Colonic mucosa (tissue), 4 donors: ENCODE data around the gene OCEL1. TPM values are rescaled to one million over a fixed set of nuclear protein-coding genes. Genes with fewer than 3 reads are reported as not detected.
A peak's percentile ranks its signal among the peaks of the same experiment; 100 is the strongest.

Experiments used
- DNase-seq: peaks from one replicate; pipeline ENCODE4 v3.0.0-alpha.2; 2020
- H3K27ac ChIP-seq: fragments of 200-600 bp; one replicate; pipeline ENCODE4 v1.8.0; 2021
- H3K27me3 ChIP-seq: fragments of 200-600 bp; one replicate; pipeline ENCODE4 v1.8.0; 2021
- H3K36me3 ChIP-seq: fragments of 200-600 bp; one replicate; pipeline ENCODE4 v1.8.0; 2021
- H3K4me1 ChIP-seq: fragments of 200-600 bp; one replicate; pipeline ENCODE4 v1.8.0; 2021; ENCODE audit warnings: mild to moderate bottlenecking
- H3K4me3 ChIP-seq: fragments of 200-600 bp; one replicate; pipeline ENCODE4 v1.8.0; 2021
- H3K9ac ChIP-seq, 2 donors: one replicate each; pipeline ENCODE4 v1.7.0; 2013; ENCODE audit warnings: control low read depth in 2 of 2, low read depth in 2 of 2, low read length in 2 of 2
- H3K9me3 ChIP-seq: fragments of 200-600 bp; one replicate; pipeline ENCODE4 v1.8.0; 2021
- CTCF ChIP-seq: fragments of 200-600 bp; IDR thresholded peaks from one replicate; pipeline ENCODE4 v1.8.0; 2022; ENCODE audit warnings: antibody characterized with exemption, mild to moderate bottlenecking
- intact Hi-C: fragments of 100-400 bp; cut with DNase I; formaldehyde crosslinking; loops from one replicate; pipeline ENCODE4 v1.14.1; 2022
- total RNA-seq, 2 donors: library from RNA; stranded (reverse); fragmentation: NEBNext Ultra II Directional in 1 of 2; extraction: Animal tissue kit (Norgen Biotek cat#: 25700) in 1 of 2; gene quantifications; one replicate each; pipeline ENCODE4 v1.2.1, GENCODE V29; 2021
- donor health status: healthy.
- donor health status: DM: no; HTN: no; CAD: no.
- donor health status: DM: no; HTN: no; CAD: no.

OCEL1 gene
- total RNA-seq, 2 donors from 2014 or later = 35.7 to 46.9 TPM

- DNase-seq = no peak
- peak overlapping the region; percentile 70 for H3K27ac ChIP-seq
- peaks cover 6% of the 10 kb centered on the region for H3K36me3 ChIP-seq
- H3K4me3 ChIP-seq = no peak overlapping the region
- peaks cover 33% of the 10 kb centered on the region for H3K4me1 ChIP-seq
- no peak for TF ChIP-seq CTCF
- no peaks in the 10 kb centered on the region for H3K9me3 ChIP-seq
- H3K27me3 ChIP-seq = no peaks in the 10 kb centered on the region
- intact Hi-C loops = no loop called here
- H3K9ac ChIP-seq = peak overlapping the region in 1 of 2 donors; percentile 63
Observed at GRCh38 chr19:17236811-17237543, 11.0 kb downstream of the OCEL1 start.

- DNase-seq = no peak
- Histone ChIP-seq H3K27ac (no peak overlapping the region), H3K4me3 (no peak overlapping the region), H3K4me1 (peaks cover 41% of the 10 kb centered on the region), H3K9ac (no peak overlapping the region), H3K36me3 (no peaks in the 10 kb centered on the region), H3K27me3 (no peaks in the 10 kb centered on the region), H3K9me3 (no peaks in the 10 kb centered on the region)
- intact Hi-C loops = no loop called here
- TF ChIP-seq CTCF = no peak
Observed at GRCh38 chr19:17237747-17238706, 12.0 kb downstream of the OCEL1 start.

- no peaks in the 10 kb centered on the region for H3K9me3 ChIP-seq
- no peak for TF ChIP-seq CTCF
- peak overlapping the region; percentile 70 for H3K27ac ChIP-seq
- H3K4me1 ChIP-seq = peaks cover 36% of the 10 kb centered on the region
- H3K36me3 ChIP-seq = no peaks in the 10 kb centered on the region
- peak; percentile 79 for DNase-seq
- no peak overlapping the region for H3K4me3 ChIP-seq
- H3K9ac ChIP-seq = peak overlapping the region; percentile 66 to 72
- intact Hi-C loops = no loop called here
- no peaks in the 10 kb centered on the region for H3K27me3 ChIP-seq
Observed at GRCh38 chr19:17240062-17240752, 14.2 kb downstream of the OCEL1 start.

- no peaks in the 10 kb centered on the region for H3K9me3 ChIP-seq
- no peak for DNase-seq
- H3K36me3 ChIP-seq = no peaks in the 10 kb centered on the region
- peak overlapping the region; percentile 70 for H3K27ac ChIP-seq
- H3K9ac ChIP-seq = peak overlapping the region in 1 of 2 donors; percentile 72
- intact Hi-C loops = no loop called here
- no peak for TF ChIP-seq CTCF
- peaks cover 34% of the 10 kb centered on the region for H3K4me1 ChIP-seq
- H3K4me3 ChIP-seq = no peak overlapping the region
- no peaks in the 10 kb centered on the region for H3K27me3 ChIP-seq
Observed at GRCh38 chr19:17240826-17241399, 14.9 kb downstream of the OCEL1 start.
